Thyroid gland (tissue), 4 donors: ENCODE data around the gene KCNJ5.

Source experiments
- CTCF ChIP-seq, 6 experiments: fragments of 200-600 bp in 3 of 6; fragments of 450-650 bp in 3 of 6; sonication (generic) in 3 of 6; IDR thresholded peaks; one replicate each; pipeline ENCODE4 v1.5.1; 2016 to 2019; ENCODE audit warnings: antibody characterized with exemption in 6 of 6, mild to moderate bottlenecking in 2 of 6, inconsistent platforms in 1 of 6, moderate library complexity in 1 of 6
- POLR2A ChIP-seq, 2 donors: fragments of 450-650 bp; IDR thresholded peaks; one replicate each; pipeline ENCODE4 v1.6.1; 2017; ENCODE audit warnings: antibody characterized with exemption in 2 of 2, mild to moderate bottlenecking in 2 of 2, moderate library complexity in 1 of 2

- TF ChIP-seq CTCF (IDR thresholded peaks at IDR 0.05) (no peak), POLR2A (IDR thresholded peaks at IDR 0.05) (no peak)
These were observed 13.1 kb downstream of the KCNJ5 start for GRCh38 chr11:128904303-128904655.
